Measurements from ENCODE around the gene MYL4.
"Not testable (repeated sequence)": the region's sequence is repeated elsewhere in the genome, so short reads cannot be mapped to it uniquely, and the experiment has no call there.

MYL4 gene

GRCh38 chr17:47208744-47209488 is at the start of gene MYL4:
TSS of gene MYL4 (plus strand) at chr17:47209348. CDS start at chr17:47209423, 75 bp downstream.
- no peak for DNase-seq

GRCh38 chr17:47162013-47162622 is 47.0 kb upstream of the MYL4 start:
- no peak for DNase-seq

GRCh38 chr17:47164263-47164662 is 44.9 kb upstream of the MYL4 start:
- no peak for DNase-seq

- DNase-seq: no peak
Measured at GRCh38 chr17:47165137-47165536, 44.0 kb upstream of the MYL4 start.

- not testable (repeated sequence) for DNase-seq
Measured at GRCh38 chr17:47166854-47167253, 42.3 kb upstream of the MYL4 start.

- DNase-seq: not testable (repeated sequence)
Measured at GRCh38 chr17:47168896-47169295, 40.3 kb upstream of the MYL4 start.

- DNase-seq: no peak
Measured at GRCh38 chr17:47170710-47171109, 38.4 kb upstream of the MYL4 start.

- no peak for DNase-seq
Measured at GRCh38 chr17:47172696-47173565, 36.2 kb upstream of the MYL4 start.

GRCh38 chr17:47174823-47175222 is 34.3 kb upstream of the MYL4 start:
- DNase-seq: not testable (repeated sequence)

GRCh38 chr17:47176389-47176826 is 32.7 kb upstream of the MYL4 start:
- no peak for DNase-seq

- no peak for DNase-seq
Measured at GRCh38 chr17:47177261-47177660, 31.9 kb upstream of the MYL4 start.

GRCh38 chr17:47179141-47179540 is 30.0 kb upstream of the MYL4 start:
- DNase-seq: no peak

- DNase-seq: no peak
Measured at GRCh38 chr17:47180337-47180736, 28.8 kb upstream of the MYL4 start.

- not testable (repeated sequence) for DNase-seq
Measured at GRCh38 chr17:47180988-47181387, 28.2 kb upstream of the MYL4 start.

GRCh38 chr17:47184681-47185080 is 24.5 kb upstream of the MYL4 start:
- no peak for DNase-seq

GRCh38 chr17:47188271-47188875 is 20.8 kb upstream of the MYL4 start:
- peak; percentile 18 for DNase-seq

GRCh38 chr17:47188876-47189731 is 20.0 kb upstream of the MYL4 start, which contains the start of gene CDC27:
TSS of gene CDC27 (minus strand) at chr17:47189295. CDS start at chr17:47189172, 123 bp downstream.
- DNase-seq: peak; percentile 100

- no peak for DNase-seq
Measured at GRCh38 chr17:47189732-47190237, 19.4 kb upstream of the MYL4 start.

GRCh38 chr17:47190243-47190642 is 18.9 kb upstream of the MYL4 start:
- DNase-seq: no peak

- no peak for DNase-seq
Measured at GRCh38 chr17:47190770-47191169, 18.4 kb upstream of the MYL4 start.

- DNase-seq: no peak
Measured at GRCh38 chr17:47192554-47192953, 16.6 kb upstream of the MYL4 start.
